ENCODE data around the gene NBDY. TPM values are rescaled to one million over a fixed set of nuclear protein-coding genes. Genes with fewer than 3 reads are reported as not detected.
"Not testable (repeated sequence)": the region's sequence is repeated elsewhere in the genome, so short reads cannot be mapped to it uniquely, and the experiment has no call there.

NBDY gene
- polyA plus RNA-seq, 2 donors = 9.5 to 20.3 TPM

DNA sequence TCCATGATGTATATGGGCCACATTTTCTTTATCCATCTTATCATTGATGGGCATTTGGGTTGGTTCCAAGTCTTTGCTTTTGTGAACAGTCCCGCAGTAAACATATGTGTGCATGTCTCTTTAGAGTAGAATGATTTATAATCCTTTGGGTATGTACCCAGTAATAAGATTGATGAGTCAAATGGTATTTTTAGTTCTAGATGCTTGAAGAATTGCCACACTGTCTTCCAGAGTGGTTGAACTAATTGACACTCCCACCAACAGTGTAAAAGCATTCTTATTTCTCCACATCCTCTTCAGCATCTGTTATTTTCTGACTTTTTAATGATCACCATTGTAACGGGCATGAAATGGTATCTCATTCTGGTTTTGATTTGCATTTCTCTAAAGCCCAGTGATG lies 77.1 kb downstream of the NBDY start:
- H3K9me3 ChIP-seq (ENCODE audit: control insufficient read depth in 2 of 2, insufficient read depth in 1 of 2, low read depth in 1 of 2, low read length in 1 of 2); H3K4me1 ChIP-seq (ENCODE audit: control insufficient read depth in 2 of 2, insufficient read depth in 2 of 2, low read length in 1 of 2); H3K27ac ChIP-seq (ENCODE audit: low read depth in 2 of 2, low read length in 1 of 2); H3K4me3 ChIP-seq (ENCODE audit: low read depth in 1 of 2, low read length in 2 of 2); H3K27me3 ChIP-seq (ENCODE audit: control insufficient read depth in 1 of 2, insufficient read depth in 2 of 2, low read length in 2 of 2); H3K36me3 ChIP-seq (ENCODE audit: control insufficient read depth in 2 of 2, insufficient read depth in 2 of 2, low read length in 1 of 2): not testable (repeated sequence)
- 76 to 89% methylated on average over 2 of the region's 2 CpGs for WGBS, 2 donors

DNA sequence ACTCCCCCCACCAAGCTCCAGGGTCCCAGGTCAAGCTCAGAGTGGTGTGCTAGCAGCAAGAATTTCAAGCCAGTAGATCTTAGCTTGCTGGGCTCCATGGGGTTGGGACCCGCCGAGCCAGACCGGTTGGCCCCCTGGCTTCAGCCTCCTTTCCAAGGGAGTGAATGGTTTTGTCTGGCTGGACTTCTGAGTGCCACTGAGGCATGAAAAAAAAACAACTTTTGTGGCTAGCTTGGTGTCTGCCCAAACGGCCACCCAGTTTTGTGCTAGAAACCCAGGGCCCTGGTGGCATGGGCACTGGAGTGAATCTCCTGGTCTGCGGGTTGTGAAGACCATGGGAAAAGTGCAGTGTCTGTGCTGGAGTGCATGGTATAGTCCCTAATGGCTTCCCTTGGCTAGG lies 82.6 kb downstream of the NBDY start:
- 88 to 94% methylated on average over 5 of the region's 5 CpGs for WGBS, 2 donors
- Histone ChIP-seq H3K4me1 (ENCODE audit: control insufficient read depth in 2 of 2, insufficient read depth in 2 of 2, low read length in 1 of 2) (peaks cover 0 to 5% of the 10 kb centered on the region in 2 donors), H3K36me3 (ENCODE audit: control insufficient read depth in 2 of 2, insufficient read depth in 2 of 2, low read length in 1 of 2) (no peaks in the 10 kb centered on the region), H3K27ac (ENCODE audit: low read depth in 2 of 2, low read length in 1 of 2) (peak overlapping the region in 1 of 2 donors; percentile 3), H3K27me3 (ENCODE audit: control insufficient read depth in 1 of 2, insufficient read depth in 2 of 2, low read length in 2 of 2) (no peaks in the 10 kb centered on the region), H3K9me3 (ENCODE audit: control insufficient read depth in 2 of 2, insufficient read depth in 1 of 2, low read depth in 1 of 2, low read length in 1 of 2) (no peaks in the 10 kb centered on the region), H3K4me3 (ENCODE audit: low read depth in 1 of 2, low read length in 2 of 2) (no peak overlapping the region)

DNA sequence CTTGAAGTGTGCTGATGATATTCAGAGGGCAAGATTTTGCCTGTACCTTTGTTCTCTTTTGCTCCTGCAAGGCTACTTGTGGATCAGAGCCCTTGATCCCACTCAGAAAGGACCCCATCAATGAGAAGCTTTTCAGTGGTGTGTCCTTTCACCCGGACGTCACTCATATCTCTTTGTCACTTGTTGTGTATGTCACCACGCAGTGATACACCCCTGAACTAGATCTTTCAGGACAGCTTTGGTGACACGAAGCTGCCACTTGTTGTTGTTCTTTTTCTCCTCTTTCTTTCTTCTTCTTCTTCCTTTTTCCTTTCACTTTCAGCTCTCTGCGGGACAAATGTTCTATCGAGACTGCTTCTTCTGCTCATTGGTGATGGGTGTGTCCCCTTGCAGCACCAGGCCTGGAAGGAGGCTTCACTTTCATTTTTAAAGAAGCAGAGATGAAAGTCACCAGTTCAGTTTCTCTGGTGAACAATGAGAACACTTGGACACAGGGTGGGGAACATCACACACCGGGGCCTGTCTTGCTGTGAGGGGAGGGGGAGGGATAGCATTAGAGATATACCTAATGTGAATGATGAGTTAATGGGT lies 83.6 kb downstream of the NBDY start:
- no peaks in the 10 kb centered on the region for H3K36me3 ChIP-seq (ENCODE audit: control insufficient read depth in 2 of 2, insufficient read depth in 2 of 2, low read length in 1 of 2)
- peaks cover 0 to 5% of the 10 kb centered on the region in 2 donors for H3K4me1 ChIP-seq (ENCODE audit: control insufficient read depth in 2 of 2, insufficient read depth in 2 of 2, low read length in 1 of 2)
- no peaks in the 10 kb centered on the region for H3K27me3 ChIP-seq (ENCODE audit: control insufficient read depth in 1 of 2, insufficient read depth in 2 of 2, low read length in 2 of 2)
- WGBS, 2 donors = 31 to 32% methylated on average over 7 of the region's 7 CpGs
- H3K27ac ChIP-seq (ENCODE audit: low read depth in 2 of 2, low read length in 1 of 2) = peak overlapping the region; percentile 22 to 57
- peak overlapping the region in 1 of 2 donors; percentile 15 for H3K4me3 ChIP-seq (ENCODE audit: low read depth in 1 of 2, low read length in 2 of 2)
- H3K9me3 ChIP-seq (ENCODE audit: control insufficient read depth in 2 of 2, insufficient read depth in 1 of 2, low read depth in 1 of 2, low read length in 1 of 2) = no peaks in the 10 kb centered on the region

DNA sequence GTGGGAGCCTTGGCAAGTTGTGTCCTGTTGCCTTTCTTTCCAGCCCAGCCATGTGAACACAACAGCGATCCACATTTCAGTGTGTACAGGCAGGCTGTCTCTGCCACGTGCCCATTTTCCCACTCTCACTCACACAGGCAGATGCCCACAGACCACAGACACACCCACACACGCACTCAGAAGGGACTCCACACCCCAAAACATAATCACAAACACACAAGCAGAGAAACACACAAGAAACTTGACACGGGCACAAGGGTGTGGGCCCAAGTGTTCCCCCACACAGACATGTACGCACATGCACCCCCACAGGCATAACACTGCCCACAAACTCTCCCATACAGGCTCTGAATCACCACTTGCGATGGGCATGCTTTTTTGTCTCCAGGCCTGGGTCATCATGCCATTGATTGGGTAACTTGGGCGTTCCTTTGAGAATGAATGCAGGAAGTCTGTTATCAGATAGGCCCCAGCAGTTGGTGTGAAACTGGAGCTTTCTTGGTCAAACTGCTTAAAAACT lies 84.3 kb downstream of the NBDY start:
- Histone ChIP-seq H3K27me3 (ENCODE audit: control insufficient read depth in 1 of 2, insufficient read depth in 2 of 2, low read length in 2 of 2) (no peaks in the 10 kb centered on the region), H3K36me3 (ENCODE audit: control insufficient read depth in 2 of 2, insufficient read depth in 2 of 2, low read length in 1 of 2) (no peaks in the 10 kb centered on the region), H3K4me3 (ENCODE audit: low read depth in 1 of 2, low read length in 2 of 2) (no peak overlapping the region), H3K9me3 (ENCODE audit: control insufficient read depth in 2 of 2, insufficient read depth in 1 of 2, low read depth in 1 of 2, low read length in 1 of 2) (no peaks in the 10 kb centered on the region), H3K4me1 (ENCODE audit: control insufficient read depth in 2 of 2, insufficient read depth in 2 of 2, low read length in 1 of 2) (peaks cover 0 to 5% of the 10 kb centered on the region in 2 donors), H3K27ac (ENCODE audit: low read depth in 2 of 2, low read length in 1 of 2) (peak overlapping the region; percentile 33 to 78)
- 33 to 43% methylated on average over 7 of the region's 7 CpGs for WGBS, 2 donors

DNA sequence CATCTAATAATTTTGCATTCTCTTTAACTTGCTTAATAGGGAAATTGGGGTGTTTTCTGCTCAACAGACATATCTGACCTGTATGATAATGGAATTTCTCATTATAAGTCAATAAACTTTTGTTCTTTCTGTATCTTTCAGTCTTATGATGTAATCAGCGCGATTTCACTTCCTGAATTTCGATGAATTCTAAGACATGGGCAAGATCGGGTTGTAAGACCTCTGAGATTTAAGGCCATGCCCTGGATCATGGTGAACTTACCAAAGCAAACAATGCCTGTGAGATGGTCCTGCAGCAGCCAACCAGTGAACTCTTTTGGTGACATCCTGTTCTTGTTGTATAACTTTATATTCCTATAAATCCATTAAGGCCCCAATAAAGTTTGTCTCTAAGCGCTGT lies 88.1 kb downstream of the NBDY start:
- Histone ChIP-seq H3K36me3 (ENCODE audit: control insufficient read depth in 2 of 2, insufficient read depth in 2 of 2, low read length in 1 of 2) (no peaks in the 10 kb centered on the region), H3K4me3 (ENCODE audit: low read depth in 1 of 2, low read length in 2 of 2) (no peak overlapping the region), H3K9me3 (ENCODE audit: control insufficient read depth in 2 of 2, insufficient read depth in 1 of 2, low read depth in 1 of 2, low read length in 1 of 2) (no peaks in the 10 kb centered on the region), H3K4me1 (ENCODE audit: control insufficient read depth in 2 of 2, insufficient read depth in 2 of 2, low read length in 1 of 2) (no peaks in the 10 kb centered on the region), H3K27ac (ENCODE audit: low read depth in 2 of 2, low read length in 1 of 2) (no peak overlapping the region), H3K27me3 (ENCODE audit: control insufficient read depth in 1 of 2, insufficient read depth in 2 of 2, low read length in 2 of 2) (no peaks in the 10 kb centered on the region)
- WGBS, 2 donors = 65 to 93% methylated on average over 5 of the region's 5 CpGs

DNA sequence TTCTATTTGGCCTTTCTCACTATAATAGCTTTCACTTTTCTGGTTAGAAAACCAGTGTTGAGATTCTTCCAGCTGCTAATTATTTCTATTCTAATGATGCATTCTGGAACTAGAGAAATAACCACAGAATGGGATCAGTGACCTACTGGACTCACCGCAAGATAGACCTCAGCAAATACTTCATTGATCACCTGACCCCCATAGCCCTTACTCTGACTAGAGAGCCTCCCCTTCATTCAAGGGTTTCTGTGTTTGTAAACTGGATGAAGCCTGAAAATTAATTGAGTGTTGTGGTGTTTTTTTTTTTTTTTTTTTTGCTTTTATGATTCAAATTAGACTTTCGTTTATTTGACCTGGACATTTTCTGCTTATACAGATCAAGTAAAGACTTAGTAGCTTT lies 97.0 kb downstream of the NBDY start:
- no peaks in the 10 kb centered on the region for H3K4me1 ChIP-seq (ENCODE audit: control insufficient read depth in 2 of 2, insufficient read depth in 2 of 2, low read length in 1 of 2)
- H3K27me3 ChIP-seq (ENCODE audit: control insufficient read depth in 1 of 2, insufficient read depth in 2 of 2, low read length in 2 of 2) = no peaks in the 10 kb centered on the region
- WGBS, 2 donors = 55 to 78% methylated on average over 2 of the region's 2 CpGs
- no peak overlapping the region for H3K4me3 ChIP-seq (ENCODE audit: low read depth in 1 of 2, low read length in 2 of 2)
- H3K27ac ChIP-seq (ENCODE audit: low read depth in 2 of 2, low read length in 1 of 2) = no peak overlapping the region
- H3K9me3 ChIP-seq (ENCODE audit: control insufficient read depth in 2 of 2, insufficient read depth in 1 of 2, low read depth in 1 of 2, low read length in 1 of 2) = peaks cover 2 to 5% of the 10 kb centered on the region in 2 donors
- H3K36me3 ChIP-seq (ENCODE audit: control insufficient read depth in 2 of 2, insufficient read depth in 2 of 2, low read length in 1 of 2) = no peaks in the 10 kb centered on the region

DNA sequence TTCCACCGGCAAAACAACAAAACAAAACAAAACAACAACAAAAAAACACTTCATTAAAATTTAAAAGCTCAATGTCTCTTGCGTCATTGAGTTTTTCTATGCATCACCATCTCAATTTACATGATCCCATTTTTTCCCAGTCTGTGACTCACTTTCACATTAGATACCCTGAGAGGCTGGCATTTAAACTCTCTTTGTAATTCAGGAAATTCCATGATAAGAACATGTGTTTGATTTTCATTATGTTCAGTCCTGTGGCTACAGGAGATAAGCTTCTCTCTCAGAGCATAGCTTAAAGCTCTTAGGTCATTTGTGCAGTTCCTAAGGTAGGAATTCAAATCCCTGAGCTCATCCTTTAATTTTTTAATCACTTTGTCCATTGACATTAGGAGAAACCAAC lies 104.6 kb downstream of the NBDY start:
- Histone ChIP-seq H3K36me3 (ENCODE audit: control insufficient read depth in 2 of 2, insufficient read depth in 2 of 2, low read length in 1 of 2) (no peaks in the 10 kb centered on the region), H3K4me1 (ENCODE audit: control insufficient read depth in 2 of 2, insufficient read depth in 2 of 2, low read length in 1 of 2) (no peaks in the 10 kb centered on the region), H3K27ac (ENCODE audit: low read depth in 2 of 2, low read length in 1 of 2) (no peak overlapping the region), H3K4me3 (ENCODE audit: low read depth in 1 of 2, low read length in 2 of 2) (no peak overlapping the region), H3K9me3 (ENCODE audit: control insufficient read depth in 2 of 2, insufficient read depth in 1 of 2, low read depth in 1 of 2, low read length in 1 of 2) (no peaks in the 10 kb centered on the region), H3K27me3 (ENCODE audit: control insufficient read depth in 1 of 2, insufficient read depth in 2 of 2, low read length in 2 of 2) (peaks cover 0 to 5% of the 10 kb centered on the region in 2 donors)
- WGBS, 2 donors = 89 to 95% methylated on average over 2 of the region's 2 CpGs

DNA sequence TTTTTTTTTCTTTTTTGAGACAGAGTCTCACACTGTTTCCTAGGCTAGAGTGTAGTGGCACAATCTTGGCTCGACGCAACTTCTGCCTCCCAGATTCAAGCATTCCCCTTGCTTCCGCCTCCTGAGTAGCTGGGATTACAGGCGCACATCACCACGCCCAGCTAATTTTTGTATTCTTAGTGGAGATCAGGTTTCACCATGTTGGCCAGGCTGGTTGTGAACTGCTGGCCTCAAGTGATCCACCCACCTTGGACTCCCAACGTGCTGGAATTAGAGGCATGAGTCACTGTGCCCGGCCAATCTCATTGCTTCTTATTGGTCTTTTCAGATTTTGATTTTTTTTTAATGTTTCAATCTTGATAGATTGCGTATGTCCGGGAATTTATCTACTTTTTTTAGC lies 124.4 kb downstream of the NBDY start:
- no peaks in the 10 kb centered on the region for H3K9me3 ChIP-seq (ENCODE audit: control insufficient read depth in 2 of 2, insufficient read depth in 1 of 2, low read depth in 1 of 2, low read length in 1 of 2)
- WGBS, 2 donors = 76 to 85% methylated on average over 9 of the region's 9 CpGs
- H3K4me1 ChIP-seq (ENCODE audit: control insufficient read depth in 2 of 2, insufficient read depth in 2 of 2, low read length in 1 of 2) = no peaks in the 10 kb centered on the region
- H3K27ac ChIP-seq (ENCODE audit: low read depth in 2 of 2, low read length in 1 of 2) = no peak overlapping the region
- H3K27me3 ChIP-seq (ENCODE audit: control insufficient read depth in 1 of 2, insufficient read depth in 2 of 2, low read length in 2 of 2) = peaks cover 0 to 8% of the 10 kb centered on the region in 2 donors
- H3K4me3 ChIP-seq (ENCODE audit: low read depth in 1 of 2, low read length in 2 of 2) = no peak overlapping the region
- no peaks in the 10 kb centered on the region for H3K36me3 ChIP-seq (ENCODE audit: control insufficient read depth in 2 of 2, insufficient read depth in 2 of 2, low read length in 1 of 2)

DNA sequence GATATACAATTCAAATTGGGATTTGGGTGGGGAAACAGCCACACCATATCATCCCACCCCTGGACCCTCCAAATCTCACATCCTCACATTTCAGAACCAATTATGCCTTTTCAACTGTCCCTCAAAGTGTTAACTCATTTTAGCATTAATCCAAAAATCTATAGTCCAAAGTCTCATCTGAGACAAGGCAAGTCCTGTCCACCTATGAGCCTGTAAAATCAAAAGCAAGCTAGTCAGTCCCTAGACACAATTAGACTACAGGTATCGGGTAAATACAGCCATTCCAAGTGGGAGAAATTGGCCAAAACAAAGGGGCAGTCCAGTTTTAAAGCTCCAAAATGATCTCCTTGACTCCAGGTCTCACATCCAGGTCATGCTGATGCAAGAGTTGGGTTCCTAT lies 128.0 kb downstream of the NBDY start:
- Histone ChIP-seq H3K27ac (ENCODE audit: low read depth in 2 of 2, low read length in 1 of 2) (no peak overlapping the region), H3K36me3 (ENCODE audit: control insufficient read depth in 2 of 2, insufficient read depth in 2 of 2, low read length in 1 of 2) (no peaks in the 10 kb centered on the region), H3K9me3 (ENCODE audit: control insufficient read depth in 2 of 2, insufficient read depth in 1 of 2, low read depth in 1 of 2, low read length in 1 of 2) (no peaks in the 10 kb centered on the region), H3K4me1 (ENCODE audit: control insufficient read depth in 2 of 2, insufficient read depth in 2 of 2, low read length in 1 of 2) (no peaks in the 10 kb centered on the region), H3K27me3 (ENCODE audit: control insufficient read depth in 1 of 2, insufficient read depth in 2 of 2, low read length in 2 of 2) (peaks cover 0 to 8% of the 10 kb centered on the region in 2 donors), H3K4me3 (ENCODE audit: low read depth in 1 of 2, low read length in 2 of 2) (no peak overlapping the region)
- 100% methylated on average over 1 of the region's 1 CpG for WGBS, 2 donors

DNA sequence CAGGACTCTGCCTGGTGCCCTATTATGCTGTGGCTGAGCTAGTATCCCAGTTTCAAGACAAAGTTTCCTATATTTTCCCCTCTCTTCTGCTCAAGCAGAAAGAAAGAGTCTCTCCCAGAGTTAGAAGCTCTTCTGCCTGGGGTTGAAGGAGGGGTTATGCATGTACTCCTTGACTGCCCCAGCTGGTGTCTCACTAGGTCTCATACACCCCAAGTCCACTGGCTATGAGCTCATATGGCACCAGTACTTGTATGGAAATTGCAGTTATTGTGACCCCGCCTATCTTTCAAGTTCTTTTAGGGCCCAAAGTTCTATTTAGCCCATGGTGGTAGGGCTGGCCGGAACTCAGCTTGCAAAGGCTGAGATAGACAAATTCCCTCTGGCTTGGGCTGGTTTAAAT lies 131.8 kb downstream of the NBDY start:
- Histone ChIP-seq H3K4me3 (ENCODE audit: low read depth in 1 of 2, low read length in 2 of 2) (no peak overlapping the region), H3K27ac (ENCODE audit: low read depth in 2 of 2, low read length in 1 of 2) (no peak overlapping the region), H3K4me1 (ENCODE audit: control insufficient read depth in 2 of 2, insufficient read depth in 2 of 2, low read length in 1 of 2) (no peaks in the 10 kb centered on the region), H3K27me3 (ENCODE audit: control insufficient read depth in 1 of 2, insufficient read depth in 2 of 2, low read length in 2 of 2) (peaks cover 0 to 15% of the 10 kb centered on the region in 2 donors), H3K9me3 (ENCODE audit: control insufficient read depth in 2 of 2, insufficient read depth in 1 of 2, low read depth in 1 of 2, low read length in 1 of 2) (no peaks in the 10 kb centered on the region), H3K36me3 (ENCODE audit: control insufficient read depth in 2 of 2, insufficient read depth in 2 of 2, low read length in 1 of 2) (no peaks in the 10 kb centered on the region)
- 70 to 82% methylated on average over 2 of the region's 2 CpGs for WGBS, 2 donors

Measured in esophagus (tissue), 2 donors.